ENCODE results near the gene GDF3.
A peak's percentile ranks its signal among the peaks of the same experiment; 100 is the strongest.
"Not testable (repeated sequence)": the region's sequence is repeated elsewhere in the genome, so short reads cannot be mapped to it uniquely, and the experiment has no call there.

GDF3 gene

GRCh38 chr12:7695566-7696197 lies at the start of gene GDF3:
TSS of gene GDF3 (minus strand) at chr12:7695775. CDS start at chr12:7695728, 47 bp downstream.
- no peak for DNase-seq

GRCh38 chr12:7732993-7733392 lies 37.4 kb upstream of the GDF3 start:
- DNase-seq, result no peak

DNA sequence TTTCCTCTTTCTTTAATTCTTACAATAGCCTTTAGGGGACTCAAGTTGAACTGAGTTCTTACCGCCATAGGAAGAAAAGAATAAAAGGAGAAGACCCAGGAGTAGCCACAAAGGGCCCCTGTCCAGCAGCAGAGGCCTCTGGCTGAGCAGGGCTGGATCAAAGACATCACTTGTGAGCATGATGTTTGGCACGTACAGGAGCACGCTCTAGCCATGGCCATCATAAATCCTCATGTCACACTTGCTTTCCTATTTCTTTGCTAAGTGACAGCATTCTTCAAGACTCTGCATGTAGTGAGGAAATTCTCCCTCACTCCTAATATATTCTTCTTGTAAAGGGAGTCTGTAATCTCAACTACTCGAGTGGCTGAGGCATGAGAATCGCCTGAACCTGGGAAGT lies 35.9 kb upstream of the GDF3 start:
- DNase-seq, result no peak

- not testable (repeated sequence) for DNase-seq
These were observed 35.4 kb upstream of the GDF3 start for GRCh38 chr12:7730984-7731383.

DNA sequence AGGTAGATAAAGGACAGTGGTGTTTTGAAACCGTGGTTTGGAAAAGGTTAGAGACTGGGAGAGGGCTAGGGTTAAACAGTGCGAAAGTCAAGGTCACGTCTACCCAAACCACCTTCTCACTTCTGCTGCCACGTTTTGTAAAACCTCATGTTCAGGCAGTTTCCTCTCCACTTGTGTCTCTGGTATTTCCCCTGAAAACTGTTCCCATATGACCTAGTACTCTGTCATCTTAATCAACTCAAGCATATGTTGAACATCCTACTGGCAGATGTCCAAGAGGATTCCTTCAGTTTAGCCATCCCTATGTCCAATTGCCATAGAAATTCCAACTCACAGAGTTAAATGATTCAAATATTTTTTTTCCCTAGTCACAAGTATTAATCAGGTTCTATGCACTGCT lies 34.2 kb upstream of the GDF3 start:
- DNase-seq, result no peak

DNA sequence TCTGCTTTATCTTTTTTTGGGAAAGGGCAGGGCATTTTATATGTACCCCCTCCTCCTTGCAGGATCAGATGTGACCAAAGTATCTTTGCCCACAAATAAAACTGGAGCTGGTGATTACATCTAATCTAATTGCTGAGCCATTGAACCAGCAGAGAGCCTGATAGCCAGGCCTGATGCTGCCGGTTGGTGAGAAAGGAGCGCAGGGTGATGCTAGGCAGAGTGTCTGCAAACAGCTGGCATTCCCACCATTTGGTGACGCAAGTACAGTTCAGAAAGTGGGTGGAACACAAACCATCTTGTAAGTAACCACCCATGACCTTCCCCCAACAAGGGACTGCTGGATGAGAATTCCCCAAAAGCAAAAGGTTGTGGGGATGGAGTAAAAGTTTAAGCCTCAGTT lies 28.4 kb upstream of the GDF3 start:
- no peak for DNase-seq

DNA sequence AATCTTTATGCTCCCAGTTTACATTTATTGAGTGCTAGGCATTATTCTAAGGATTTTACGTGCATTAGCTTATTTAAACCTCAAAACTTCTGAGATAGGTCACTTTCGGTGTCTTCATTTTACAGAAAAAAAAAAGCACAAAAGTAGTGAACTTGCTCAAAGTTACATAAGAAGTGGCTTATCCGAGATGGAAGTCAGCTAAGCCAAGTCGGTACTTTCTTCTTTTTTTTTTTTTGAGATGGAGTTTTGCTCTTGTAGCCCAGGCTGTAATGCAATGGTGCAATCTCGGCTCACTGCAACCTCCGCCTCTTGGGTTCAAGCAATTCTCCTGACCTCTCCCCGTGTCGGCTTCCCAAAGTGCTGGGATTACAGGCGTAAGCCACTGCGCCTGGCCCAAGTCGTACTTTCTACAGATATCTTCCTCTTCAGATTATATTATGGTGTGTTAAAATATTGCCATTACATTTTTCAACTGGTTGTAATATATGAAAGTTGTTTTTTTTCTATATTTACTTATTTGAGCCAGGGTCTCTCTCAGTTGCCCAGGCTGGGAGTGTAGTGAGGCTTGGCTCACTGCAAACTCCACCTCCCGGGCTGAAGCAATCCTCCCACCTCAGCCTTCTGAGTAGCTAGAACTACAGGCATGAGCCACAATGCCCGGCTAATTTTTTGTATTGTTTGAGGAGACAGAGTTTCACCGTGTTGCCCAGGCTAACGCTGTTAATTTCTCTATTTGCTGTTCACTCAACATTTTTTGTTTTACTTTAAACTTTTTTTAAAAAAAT lies 24.6 kb upstream of the GDF3 start:
- DNase-seq, result no peak

DNA sequence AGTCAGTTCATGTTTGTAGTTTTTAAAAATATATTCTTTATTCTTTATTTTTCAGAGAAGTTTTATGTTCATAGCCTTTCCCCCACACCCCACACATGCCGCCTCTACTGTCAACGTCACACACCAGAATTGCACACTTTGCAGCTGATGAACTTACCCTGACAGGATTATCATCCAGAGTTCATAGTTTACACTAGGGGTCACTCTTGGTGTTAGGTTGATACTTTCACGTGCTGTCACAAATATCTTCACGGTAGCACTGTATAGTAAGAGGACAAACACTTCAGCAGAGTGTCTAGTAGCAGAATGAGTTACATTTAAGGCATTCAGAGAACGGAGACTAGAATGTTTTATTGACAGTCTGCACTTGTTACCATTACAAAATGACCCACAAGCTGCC lies 20.8 kb upstream of the GDF3 start:
- DNase-seq, result no peak

GRCh38 chr12:7712841-7713442 lies 17.4 kb upstream of the GDF3 start:
- no peak for DNase-seq

GRCh38 chr12:7711133-7711532 lies 15.6 kb upstream of the GDF3 start, which contains the start of gene DPPA3:
TSS of gene DPPA3 (plus strand) at chr12:7711433. CDS start at chr12:7711571, 138 bp downstream.
- DNase-seq, result no peak

GRCh38 chr12:7709969-7710675 lies 14.5 kb upstream of the GDF3 start:
- DNase-seq, result no peak

- no peak for DNase-seq
These were observed 10.3 kb upstream of the GDF3 start for GRCh38 chr12:7705846-7706245.

DNA sequence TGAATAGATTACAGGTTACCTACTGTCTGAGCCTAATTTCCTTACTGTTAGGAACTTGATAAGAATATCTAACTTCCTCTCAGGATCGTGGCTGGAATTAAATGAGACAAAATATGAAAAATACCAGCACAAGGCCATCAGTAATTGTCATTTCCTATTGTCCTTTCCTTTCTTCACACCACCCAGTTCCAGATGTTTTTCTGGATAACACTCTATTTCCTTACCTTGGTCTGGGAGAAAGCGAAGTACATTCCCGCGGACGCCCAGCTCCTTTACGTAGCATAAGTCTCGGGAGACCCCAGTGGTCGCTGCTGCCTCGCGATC lies 376 bp downstream of the GDF3 start:
- DNase-seq, result no peak

DNA sequence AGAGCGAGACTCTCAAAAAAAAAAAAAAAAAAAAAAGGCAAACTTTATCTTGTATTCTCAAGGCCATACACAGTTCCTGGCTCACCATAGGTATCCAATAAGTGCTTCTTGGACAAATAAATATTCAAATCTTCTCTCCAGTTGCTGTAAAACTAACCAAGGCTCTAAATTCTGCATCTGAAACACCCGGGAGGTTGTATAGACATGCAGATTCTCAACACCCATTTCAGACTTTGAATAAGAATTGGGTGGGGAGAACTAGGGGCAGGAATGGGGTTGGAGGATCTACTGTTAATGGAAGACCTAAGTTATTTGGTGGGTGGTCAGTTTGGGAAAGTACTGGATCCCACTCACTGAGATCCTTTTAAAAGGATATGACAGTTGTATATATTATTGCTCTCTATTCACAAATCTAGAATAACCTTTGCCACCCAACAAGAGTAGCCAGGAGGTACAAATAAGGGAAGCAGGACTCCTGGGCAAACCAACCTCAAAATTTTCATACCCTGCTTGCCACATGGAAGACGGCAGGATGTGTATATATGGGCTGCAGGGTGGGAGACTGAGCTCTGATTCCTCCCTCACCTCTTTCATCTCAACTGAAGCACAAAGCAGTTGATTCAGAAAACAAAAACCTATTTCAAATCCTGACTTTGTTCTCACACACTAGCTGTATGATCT lies 879 bp downstream of the GDF3 start:
- no peak for DNase-seq

DNA sequence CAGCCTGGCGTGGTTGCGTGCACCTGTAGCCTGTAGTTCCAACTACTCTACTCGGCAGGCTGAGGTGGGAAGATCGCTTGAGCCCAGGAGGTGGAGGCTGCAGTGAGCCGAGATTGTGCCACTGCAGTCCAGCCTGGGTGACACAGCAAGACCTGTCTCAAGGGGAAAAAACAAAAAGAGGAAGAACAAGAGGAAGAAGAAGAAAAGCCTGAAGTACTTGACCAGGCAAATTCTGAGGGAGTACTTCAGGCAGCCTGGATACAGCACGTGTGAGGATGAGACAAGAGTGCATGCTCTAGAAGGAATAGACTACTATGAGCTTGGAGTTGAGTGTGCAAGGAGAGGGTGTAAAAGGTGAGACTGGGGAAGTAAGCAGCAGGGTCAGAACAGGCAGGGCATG lies 1.8 kb downstream of the GDF3 start:
- DNase-seq, result peak; percentile 4

GRCh38 chr12:7681535-7681934 lies 14.0 kb downstream of the GDF3 start:
- no peak for DNase-seq

DNA sequence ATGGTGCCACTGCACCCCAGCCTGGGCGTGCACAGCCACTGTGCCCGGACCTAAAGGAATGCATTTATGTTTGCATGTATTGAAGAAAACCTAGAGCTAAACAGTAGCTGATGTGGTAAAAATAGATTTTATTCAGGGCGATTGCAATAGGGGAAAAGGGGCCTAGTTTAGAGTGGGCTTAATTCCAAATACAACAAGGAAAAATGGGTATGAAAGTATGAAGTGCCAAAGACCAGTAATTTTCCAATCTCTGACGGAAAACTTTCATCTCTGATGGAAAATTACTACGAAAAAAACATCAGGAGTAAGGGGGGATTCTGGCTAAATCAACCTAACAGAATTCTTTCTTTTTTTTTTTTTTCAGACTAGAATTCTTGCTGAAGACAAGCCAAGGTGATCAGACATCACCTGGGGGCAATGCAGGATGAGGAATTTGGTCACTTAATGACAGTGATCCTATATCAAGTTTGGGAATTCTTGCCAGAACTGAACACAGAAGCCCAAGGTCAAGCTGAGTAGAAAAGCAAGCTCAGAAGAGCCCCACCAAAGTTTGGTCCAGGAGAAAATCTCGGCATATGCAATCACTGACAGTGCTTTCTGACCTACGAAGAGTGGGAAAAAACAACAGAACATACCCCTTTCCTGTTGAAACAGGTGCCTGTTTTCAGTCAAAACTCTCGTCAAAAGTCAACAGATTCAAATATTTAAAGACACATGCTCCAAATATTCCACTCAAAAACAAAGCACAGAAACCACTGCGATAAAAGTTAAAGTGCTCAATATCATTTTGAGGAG lies 16.1 kb downstream of the GDF3 start:
- DNase-seq, result no peak

DNA sequence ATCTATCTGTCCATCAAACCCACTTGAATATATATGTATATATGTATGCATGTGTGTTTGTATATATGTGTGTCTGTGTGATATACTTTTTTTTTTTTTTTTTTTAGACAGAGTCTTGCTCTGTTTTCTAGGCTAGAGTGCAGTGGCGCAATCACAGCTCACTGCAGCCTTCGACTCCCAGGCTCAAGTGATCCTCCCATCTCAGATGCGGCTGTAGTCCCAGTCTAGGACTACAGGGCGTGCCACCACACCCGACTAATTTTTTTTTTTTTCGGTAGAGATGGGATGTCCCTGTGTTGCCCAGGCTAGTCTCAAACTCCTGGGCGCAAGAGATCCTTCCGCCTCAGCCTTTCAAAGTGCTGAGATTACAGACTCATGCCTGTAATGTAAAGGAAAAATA lies 16.8 kb downstream of the GDF3 start:
- DNase-seq, result no peak

DNA sequence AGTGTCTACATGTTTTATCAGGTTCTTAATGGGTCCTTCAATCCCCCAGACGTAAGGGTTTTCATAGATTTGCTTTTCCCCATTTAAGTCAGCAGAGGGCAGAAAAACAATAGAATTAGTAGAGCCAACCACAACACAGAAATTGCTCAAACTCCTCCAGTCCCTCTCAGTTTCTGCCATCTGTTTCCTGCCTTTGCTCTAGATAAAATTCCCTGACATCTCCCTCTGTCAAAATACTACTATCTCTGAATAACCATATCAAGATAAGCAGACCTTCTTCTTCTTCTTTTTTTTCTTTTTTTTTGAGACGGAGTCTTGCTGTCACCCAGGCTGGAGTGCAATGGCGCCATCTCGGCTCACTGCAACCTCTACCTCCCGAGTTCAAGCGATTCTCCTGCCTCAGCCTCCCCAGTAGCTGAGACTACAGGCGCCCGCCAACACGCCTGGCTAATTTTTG lies 18.1 kb downstream of the GDF3 start:
- not testable (repeated sequence) for DNase-seq

GRCh38 chr12:7675455-7675854 lies 20.1 kb downstream of the GDF3 start:
- DNase-seq, result not testable (repeated sequence)

GRCh38 chr12:7668171-7668570 lies 27.4 kb downstream of the GDF3 start:
- no peak for DNase-seq

DNA sequence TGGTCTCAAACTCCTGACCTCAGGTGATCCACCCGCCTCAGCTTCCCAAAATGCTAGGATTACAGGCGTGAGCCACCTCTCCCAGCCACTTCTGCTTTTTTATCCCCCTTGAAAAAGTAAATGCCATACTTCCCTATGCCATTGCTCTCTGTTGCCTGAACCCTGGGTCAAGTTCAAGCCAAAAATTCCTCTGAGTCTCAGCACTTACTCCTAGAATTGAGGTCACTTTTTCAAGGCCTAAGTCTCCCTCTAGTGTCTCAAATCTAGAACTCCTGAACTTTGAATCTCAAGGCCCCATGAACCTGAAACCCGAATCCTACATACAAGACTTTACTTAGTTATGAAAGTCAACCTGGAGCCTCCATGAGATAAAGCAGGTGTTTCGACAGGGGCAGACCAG lies 28.4 kb downstream of the GDF3 start:
- no peak for DNase-seq

All from CD4-positive, alpha-beta T cell treated with Interferon gamma for 1 hour (primary cell).